ENCODE data around the gene ATG7.

DNA sequence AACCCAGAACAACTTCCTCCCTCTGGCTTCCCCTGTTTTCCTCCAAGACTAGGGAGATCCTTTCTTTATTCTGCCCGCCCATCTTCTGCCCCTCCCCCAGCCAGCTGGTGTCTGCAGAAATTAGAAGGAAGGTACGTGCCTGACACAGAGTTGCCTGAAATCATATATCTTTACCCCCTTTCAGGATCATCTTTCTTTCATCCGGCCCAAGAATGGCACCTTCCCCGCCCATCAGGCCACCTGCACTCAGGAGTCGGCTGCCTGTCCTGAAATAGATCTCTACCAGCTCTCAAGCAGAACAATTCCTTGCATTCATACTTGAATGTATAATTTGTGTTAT lies 237.8 kb downstream of the ATG7 start:
- TF ChIP-seq ZFP69B (tag by site-specific recombination; IDR thresholded peaks at IDR 0.05) (no peak), YY1 (tag by site-specific recombination; IDR thresholded peaks at IDR 0.05) (no peak), MZF1 (tag by site-specific recombination; IDR thresholded peaks at IDR 0.05; ENCODE audit: borderline replicate concordance) (no peak), TCF7L2 (IDR thresholded peaks at IDR 0.05; ENCODE audit: borderline replicate concordance, low read depth, low read length) (no peak; the same call in 1 of the 2 replicates), KLF9 (tag by site-specific recombination; IDR thresholded peaks at IDR 0.05; ENCODE audit: low read depth) (no peak), CTCF (tag by site-specific recombination; IDR thresholded peaks at IDR 0.05) (no peak)
